Measurements from ENCODE around the gene WARS2.

DNA sequence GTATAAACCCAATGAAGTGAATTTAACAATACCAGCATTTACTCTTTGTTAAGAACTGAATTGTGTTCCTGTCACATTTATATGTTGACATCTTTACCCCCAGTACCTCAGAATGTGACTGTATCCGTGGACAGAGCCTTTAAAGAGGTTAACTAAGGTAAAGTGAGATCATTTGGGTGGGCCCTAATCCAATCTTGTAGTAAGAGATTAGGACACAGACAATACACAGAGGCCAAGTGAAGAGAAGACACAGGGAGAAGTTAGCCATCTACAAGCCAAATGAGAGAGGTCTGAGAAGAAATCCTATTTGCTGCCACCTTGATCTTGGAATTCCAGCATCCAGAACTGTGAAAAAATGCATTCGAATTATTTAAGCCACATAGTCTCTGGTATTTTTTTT lies 22.9 kb upstream of the WARS2 start:
- TF ChIP-seq, protein P1, sequence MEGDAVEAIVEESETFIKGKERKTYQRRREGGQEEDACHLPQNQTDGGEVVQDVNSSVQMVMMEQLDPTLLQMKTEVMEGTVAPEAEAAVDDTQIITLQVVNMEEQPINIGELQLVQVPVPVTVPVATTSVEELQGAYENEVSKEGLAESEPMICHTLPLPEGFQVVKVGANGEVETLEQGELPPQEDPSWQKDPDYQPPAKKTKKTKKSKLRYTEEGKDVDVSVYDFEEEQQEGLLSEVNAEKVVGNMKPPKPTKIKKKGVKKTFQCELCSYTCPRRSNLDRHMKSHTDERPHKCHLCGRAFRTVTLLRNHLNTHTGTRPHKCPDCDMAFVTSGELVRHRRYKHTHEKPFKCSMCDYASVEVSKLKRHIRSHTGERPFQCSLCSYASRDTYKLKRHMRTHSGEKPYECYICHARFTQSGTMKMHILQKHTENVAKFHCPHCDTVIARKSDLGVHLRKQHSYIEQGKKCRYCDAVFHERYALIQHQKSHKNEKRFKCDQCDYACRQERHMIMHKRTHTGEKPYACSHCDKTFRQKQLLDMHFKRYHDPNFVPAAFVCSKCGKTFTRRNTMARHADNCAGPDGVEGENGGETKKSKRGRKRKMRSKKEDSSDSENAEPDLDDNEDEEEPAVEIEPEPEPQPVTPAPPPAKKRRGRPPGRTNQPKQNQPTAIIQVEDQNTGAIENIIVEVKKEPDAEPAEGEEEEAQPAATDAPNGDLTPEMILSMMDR (IDR thresholded peaks at IDR 0.05; ENCODE audit: low read length) = no peak
- TF ChIP-seq EZH2 (IDR thresholded peaks at IDR 0.05; ENCODE audit: borderline replicate concordance, low read length) = no peak

All from OCI-LY1 (cell line).